AML-193 (cell line): Measurements from ENCODE around the gene IQCC.
A peak's percentile ranks its signal among the peaks of the same experiment; 100 is the strongest.

Experiments
- DNase-seq, 2 experiments: peaks; one replicate each; lab custom pipeline; 2025; lab: John Stamatoyannopoulos, UW

The IQCC gene

GRCh38 chr1:32195972-32196823 is 9.3 kb upstream of the IQCC start:
- DNase-seq = no peak

DNA sequence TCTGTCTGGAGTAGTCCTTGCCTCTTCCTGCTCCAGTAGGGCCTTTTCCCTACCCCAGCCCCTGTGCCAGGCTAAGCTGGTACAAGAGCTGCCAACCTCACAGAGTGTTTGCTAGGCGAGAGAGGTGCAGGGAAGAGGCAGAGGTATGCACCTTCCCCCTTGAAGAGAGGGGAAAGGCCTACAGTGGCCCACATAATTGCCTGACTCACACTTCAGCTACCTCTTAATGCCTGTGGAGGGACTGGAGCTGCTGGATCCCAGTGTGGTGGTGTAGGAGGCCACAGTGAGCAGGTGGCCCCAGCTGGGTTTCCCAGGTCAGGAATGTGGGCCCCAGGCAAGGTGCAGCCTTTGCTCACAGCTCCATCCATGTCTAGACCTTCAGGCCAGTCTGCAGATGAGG is 8.4 kb upstream of the IQCC start:
- no peak for DNase-seq

DNA sequence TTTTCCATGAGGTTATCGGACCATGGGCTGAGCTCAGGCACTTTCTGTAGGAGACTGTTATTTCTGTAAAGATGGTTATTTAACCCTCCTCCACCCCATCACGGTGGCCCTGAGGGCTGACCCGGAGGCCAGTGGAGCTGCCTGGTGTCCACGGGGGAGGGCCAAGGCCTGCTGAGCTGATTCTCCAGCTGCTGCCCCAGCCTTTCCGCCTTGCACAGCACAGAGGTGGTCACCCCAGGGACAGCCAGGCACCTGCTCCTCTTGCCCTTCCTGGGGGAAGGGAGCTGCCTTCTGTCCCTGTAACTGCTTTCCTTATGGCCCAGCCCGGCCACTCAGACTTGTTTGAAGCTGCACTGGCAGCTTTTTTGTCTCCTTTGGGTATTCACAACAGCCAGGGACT is 7.6 kb upstream of the IQCC start:
- DNase-seq = no peak

- DNase-seq = no peak
These were observed 7.0 kb upstream of the IQCC start for GRCh38 chr1:32198237-32199042.

DNA sequence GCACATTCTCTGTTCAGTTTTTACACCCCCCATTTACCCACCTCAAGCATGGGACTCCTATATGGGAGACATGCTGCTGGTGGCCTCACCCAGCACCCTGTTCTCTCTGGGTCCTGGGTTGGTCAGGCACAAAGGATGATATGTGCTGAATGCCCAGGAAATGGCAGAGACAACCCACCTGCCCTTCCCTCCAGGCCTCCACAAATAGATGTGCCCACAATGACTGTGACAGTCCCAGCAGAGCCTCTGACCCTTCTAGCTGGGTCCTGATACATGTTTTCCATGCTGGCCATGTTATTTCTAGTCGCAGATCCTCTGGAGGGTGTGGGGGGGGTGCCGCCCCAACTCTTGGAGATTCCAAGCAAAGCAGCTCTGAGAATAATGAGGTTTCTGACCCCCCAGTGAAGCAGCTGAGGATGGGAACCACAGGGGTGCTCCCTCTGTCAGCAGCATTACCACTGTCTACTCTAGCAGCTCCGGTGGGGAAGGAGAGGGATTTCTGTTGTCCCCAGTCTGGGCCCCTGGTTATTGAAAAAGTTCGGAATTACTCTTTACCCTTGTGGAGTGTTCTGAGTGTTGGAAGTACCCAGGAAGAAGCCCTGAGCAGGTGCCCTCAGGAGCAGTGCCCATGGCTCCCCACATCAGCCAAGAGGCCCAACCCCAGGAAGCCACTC is 6.3 kb upstream of the IQCC start:
- no peak for DNase-seq

DNA sequence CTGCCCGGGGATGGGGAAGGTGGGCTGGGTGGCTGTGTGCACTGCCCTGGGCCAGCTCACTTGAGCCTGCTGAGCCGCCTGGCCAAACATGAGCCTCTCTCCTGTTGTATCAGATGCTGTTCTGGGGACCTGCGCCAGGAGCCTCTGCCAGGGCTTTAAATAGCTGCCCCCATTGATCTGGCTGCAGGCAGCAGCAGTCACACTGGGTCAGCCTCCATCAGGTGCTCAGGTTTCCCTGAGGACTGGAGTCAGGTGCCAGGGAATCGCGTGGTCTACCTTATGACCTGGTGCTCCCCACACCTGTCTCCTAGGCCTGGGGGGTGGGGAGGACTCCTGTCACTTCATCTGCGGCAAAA is 5.8 kb upstream of the IQCC start:
- DNase-seq = no peak

- peak; percentile 12 to 47 for DNase-seq
These were observed 5.1 kb upstream of the IQCC start, which contains the start of gene CCDC28B for GRCh38 chr1:32200226-32201010. TSS of gene CCDC28B (plus strand) at chr1:32200595. CDS start at chr1:32201936, 1,341 bp downstream.

GRCh38 chr1:32201011-32201855 is 4.2 kb upstream of the IQCC start:
- peak in 1 of 2 experiments; percentile 30 for DNase-seq

GRCh38 chr1:32204943-32205361 is 519 bp upstream of the IQCC start:
- DNase-seq = no peak

GRCh38 chr1:32208469-32208868 is 3.0 kb downstream of the IQCC start:
- no peak for DNase-seq

DNA sequence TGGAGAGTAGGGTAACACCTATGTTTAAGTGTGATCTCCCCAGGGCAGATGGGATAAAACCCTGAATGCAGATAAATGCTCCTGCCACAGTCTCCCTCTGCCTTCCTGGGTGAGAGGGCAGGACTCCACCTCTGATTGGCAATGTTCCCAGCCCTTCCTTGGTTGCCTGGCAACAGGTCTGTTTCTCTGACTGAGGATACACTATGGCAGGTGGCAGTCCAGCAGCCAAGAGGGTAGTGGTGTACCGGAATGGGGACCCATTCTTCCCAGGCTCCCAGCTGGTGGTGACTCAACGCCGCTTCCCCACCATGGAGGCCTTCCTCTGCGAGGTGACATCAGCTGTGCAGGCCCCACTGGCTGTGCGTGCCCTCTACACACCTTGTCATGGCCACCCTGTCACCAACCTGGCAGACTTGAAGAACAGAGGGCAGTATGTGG is 3.4 kb downstream of the IQCC start, which contains the start of gene DCDC2B:
Gene DCDC2B (plus strand): TSS at position 199 of the 438 bp plus-strand sequence. CDS start 5 bp downstream, at position 204.
- no peak for DNase-seq

GRCh38 chr1:32215629-32216480 is 10.4 kb downstream of the IQCC start:
- DNase-seq = peak; percentile 34 to 38

GRCh38 chr1:32216566-32216965 is 11.1 kb downstream of the IQCC start:
- DNase-seq = no peak

DNA sequence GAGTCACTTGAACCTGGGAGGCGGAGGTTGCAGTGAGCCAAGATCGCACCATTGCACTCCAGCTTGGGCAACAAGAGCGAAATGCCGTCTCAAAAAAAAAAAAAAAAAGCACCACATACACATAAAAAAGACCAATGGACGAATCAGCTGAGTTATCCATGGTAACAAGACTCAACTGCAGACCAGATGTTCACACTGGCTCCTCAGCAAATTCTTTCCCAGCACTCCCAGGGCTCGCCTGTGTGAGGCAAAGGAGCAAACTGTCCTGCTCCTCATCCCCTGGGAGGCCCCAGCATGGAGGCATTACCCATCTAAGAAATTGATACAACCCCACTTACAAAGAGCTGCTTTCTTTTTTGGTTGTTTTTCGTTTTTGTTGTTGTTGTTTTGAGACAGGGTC is 13.6 kb downstream of the IQCC start:
- no peak for DNase-seq

- no peak for DNase-seq
These were observed 15.5 kb downstream of the IQCC start for GRCh38 chr1:32220746-32221580.

DNA sequence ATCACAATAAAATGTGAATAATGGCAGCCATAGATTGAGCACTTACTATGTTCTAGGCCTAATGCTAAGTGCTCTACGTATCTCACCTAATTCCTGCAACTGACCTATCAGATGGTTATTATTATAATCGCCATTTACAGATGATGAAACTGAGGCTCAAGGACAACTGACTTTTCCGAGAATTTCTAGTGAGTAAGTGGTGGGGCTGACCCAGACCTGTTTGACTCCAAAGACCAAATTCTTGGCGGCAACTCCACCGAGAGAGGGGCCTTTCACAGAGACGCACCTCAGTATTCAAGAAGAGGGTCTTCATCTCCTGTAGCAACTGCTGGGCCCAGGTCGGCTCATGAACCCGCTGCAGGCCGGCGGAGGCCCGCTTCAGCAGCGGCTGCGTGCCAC is 16.1 kb downstream of the IQCC start:
- DNase-seq = no peak

DNA sequence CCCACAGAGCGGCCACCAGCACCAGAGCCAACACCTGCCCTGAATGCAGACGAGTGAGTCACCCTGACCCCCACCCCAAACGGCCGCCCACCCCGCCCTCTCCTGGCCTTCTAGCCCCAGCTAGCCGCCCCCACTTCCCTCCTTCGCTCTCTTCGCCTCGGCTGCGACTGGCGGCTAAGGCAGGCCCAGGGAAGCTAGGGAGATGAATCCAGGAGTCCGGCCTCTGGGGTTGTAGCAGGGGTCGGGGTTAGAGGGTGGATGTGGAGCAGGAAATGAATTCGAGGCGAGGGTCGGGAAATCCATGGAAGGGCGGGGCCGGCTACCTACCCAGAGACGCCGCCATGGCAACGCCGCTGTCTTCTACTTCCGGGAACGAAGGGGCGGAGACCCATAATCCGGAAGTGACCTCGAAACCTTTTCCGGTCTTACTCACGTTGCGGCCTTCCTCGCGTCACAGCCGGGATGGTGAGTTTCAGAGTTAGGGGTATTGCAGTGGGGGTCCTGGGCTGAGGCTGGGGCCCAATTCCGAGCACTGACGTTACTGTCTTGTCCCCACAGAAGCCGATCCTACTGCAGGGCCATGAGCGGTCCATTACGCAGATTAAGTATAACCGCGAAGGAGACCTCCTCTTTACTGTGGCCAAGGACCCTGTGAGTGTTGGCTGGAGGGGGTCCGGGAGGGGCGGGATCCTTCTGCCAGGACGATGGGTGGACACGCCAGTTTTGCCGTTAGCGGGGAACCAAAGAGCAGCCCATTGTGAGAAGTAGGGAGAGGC is 16.7 kb downstream of the IQCC start, which contains the start of the genes EIF3I and TMEM234:
Gene EIF3I (plus strand): TSS at position 428 of the 776 bp plus-strand sequence. CDS start 35 bp downstream, at position 463.
Gene TMEM234 (minus strand): TSS at position 374 of the 776 bp plus-strand sequence. CDS start 31 bp downstream, at position 343.
- DNase-seq = peak; percentile 74 to 84

- DNase-seq = no peak
These were observed 18.2 kb downstream of the IQCC start for GRCh38 chr1:32223683-32224082.
